ENCODE measurements around the gene UPF3A.
"Not testable (repeated sequence)": the region's sequence is repeated elsewhere in the genome, so short reads cannot be mapped to it uniquely, and the experiment has no call there.

UPF3A gene

DNA sequence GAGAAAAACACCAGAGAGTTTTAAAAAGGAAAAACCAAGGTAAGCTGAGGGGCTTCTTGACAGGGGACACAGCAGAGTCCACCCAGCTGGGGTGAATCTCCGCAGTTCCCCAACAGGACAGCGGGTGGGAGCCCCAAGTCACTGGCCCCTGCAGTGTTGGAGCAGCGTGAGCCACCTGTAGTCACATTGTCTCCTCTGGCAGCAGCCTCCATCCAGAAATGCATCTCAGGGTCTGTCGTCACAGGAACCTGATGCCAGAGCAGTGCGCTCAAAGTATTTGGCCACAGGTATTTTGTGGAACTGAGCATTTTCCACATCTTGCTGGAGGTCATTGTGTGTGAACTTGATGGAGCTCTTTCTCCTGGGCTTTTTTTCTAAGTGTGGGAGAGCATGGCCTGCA is 57.6 kb downstream of the UPF3A start:
- Histone ChIP-seq H3K4me3 (ENCODE audit: low read length) (no peak overlapping the region), H3K4me1 (ENCODE audit: insufficient read depth, low read length) (peaks cover 2% of the 10 kb centered on the region; the same call in 1 of the 2 replicates), H3K9ac (ENCODE audit: low read depth, low read length) (no peak overlapping the region), H3K9me3 (ENCODE audit: insufficient read depth, low read depth, low read length) (no peaks in the 10 kb centered on the region; the same call in 1 of the 2 replicates), H3K27me3 (ENCODE audit: insufficient read depth, low read length) (no peaks in the 10 kb centered on the region), H3K27ac (ENCODE audit: low read depth, low read length) (no peak overlapping the region), H3K36me3 (ENCODE audit: insufficient read depth, low read length) (no peaks in the 10 kb centered on the region)
- WGBS, result 90% methylated on average over 5 of the region's 5 CpGs

DNA sequence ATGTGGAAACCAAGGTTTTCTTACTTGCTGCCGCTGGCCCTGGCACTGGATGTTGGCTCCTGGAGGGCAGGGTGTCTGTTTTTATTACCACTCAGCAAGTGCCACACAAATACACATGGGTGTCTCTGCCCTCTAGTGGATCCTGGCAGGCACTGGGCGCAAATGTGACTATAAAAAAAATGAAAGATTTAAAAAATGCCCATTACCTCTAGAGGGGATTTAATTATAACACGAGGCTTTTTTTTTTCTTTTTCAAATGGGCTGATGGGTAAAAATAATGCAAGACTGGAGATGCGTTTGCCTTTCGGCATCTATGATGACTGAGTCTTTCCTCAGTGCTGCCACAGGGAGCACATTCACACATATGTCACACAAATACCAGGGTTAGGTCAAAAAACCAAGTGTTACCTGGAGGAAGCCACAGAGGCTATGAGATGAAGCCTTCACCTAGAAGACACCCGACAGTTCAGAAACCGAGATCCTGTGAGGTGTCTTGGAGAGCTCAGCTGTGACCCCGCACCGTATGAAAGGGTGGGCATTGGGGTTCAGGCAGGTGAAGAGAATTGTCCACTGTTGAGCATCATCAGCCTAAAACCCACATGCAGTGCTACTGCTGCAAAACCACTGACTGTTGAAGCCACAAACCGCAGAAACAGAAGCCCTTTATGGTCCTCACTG is 58.6 kb downstream of the UPF3A start:
- H3K4me1 ChIP-seq (ENCODE audit: insufficient read depth, low read length), result no peaks in the 10 kb centered on the region
- no peak overlapping the region for H3K27ac ChIP-seq (ENCODE audit: low read depth, low read length)
- no peaks in the 10 kb centered on the region; the same call in 1 of the 2 replicates for H3K9me3 ChIP-seq (ENCODE audit: insufficient read depth, low read depth, low read length)
- no peaks in the 10 kb centered on the region for H3K27me3 ChIP-seq (ENCODE audit: insufficient read depth, low read length)
- no peak overlapping the region for H3K4me3 ChIP-seq (ENCODE audit: low read length)
- no peak overlapping the region for H3K9ac ChIP-seq (ENCODE audit: low read depth, low read length)
- no peaks in the 10 kb centered on the region for H3K36me3 ChIP-seq (ENCODE audit: insufficient read depth, low read length)
- WGBS, result 81% methylated on average over 9 of the region's 10 CpGs

DNA sequence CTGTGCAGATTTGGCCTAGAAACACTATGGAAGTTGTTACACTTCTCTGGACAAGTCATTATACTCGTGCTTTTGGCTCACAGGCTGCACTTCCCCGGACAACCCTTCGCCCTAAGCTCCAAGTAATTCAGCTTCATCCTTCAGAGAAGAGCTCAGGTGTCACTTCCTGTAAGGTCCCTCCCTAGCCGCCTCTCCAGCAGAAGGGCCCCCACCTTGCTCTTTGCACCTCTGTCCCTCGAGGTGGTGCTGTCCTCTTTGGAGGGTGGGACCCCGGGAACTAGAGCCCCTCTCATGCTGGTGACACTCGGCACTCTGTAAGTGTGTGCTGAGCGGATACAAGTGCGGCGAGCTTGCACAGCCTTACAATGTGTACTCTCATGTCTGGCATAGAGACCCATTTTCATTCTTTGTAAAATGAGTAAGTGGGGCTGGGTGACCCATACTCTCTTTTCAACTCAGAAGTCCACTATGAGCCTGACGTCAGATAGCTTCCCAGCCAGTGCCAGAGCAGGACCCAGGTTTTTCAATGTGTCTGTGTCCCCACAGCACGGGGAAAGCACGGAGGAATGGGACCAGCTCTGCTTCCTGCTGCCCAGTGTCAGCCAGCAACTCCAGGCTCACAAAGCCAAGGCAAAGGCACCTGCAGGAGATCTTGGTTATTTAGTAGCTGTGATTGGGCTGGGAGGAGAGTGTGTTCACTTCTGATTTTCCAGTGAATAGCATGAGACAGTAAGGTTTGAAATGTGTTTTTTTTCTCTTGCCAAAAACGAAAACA is 59.8 kb downstream of the UPF3A start:
- Histone ChIP-seq H3K4me1 (ENCODE audit: insufficient read depth, low read length) (no peaks in the 10 kb centered on the region), H3K27ac (ENCODE audit: low read depth, low read length) (no peak overlapping the region), H3K36me3 (ENCODE audit: insufficient read depth, low read length) (no peaks in the 10 kb centered on the region), H3K9me3 (ENCODE audit: insufficient read depth, low read depth, low read length) (no peaks in the 10 kb centered on the region; the same call in 1 of the 2 replicates), H3K27me3 (ENCODE audit: insufficient read depth, low read length) (no peaks in the 10 kb centered on the region), H3K9ac (ENCODE audit: low read depth, low read length) (no peak overlapping the region), H3K4me3 (ENCODE audit: low read length) (no peak overlapping the region)
- WGBS, result 80% methylated on average over 13 of the region's 14 CpGs

DNA sequence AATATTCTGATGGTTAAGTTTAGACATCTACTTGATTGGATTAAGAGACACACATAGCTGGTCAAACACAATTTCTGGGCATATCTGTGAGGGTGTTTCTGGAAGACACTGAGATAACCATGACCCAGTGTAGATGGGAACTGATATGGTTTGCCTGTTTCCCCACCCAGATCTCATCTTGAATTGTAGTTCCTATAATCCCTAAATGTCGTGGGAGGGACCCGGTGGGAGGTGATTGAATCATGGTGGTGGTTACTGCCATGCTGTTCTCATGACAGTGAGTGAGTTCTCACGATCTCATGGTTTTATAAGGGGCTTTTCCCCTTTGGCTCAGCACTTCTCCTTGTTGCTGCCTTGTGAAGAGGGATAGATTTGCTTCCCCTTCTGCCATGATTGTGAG is 65.9 kb downstream of the UPF3A start:
- H3K27me3 ChIP-seq (ENCODE audit: insufficient read depth, low read length); H3K9ac ChIP-seq (ENCODE audit: low read depth, low read length); H3K9me3 ChIP-seq (ENCODE audit: insufficient read depth, low read depth, low read length); H3K27ac ChIP-seq (ENCODE audit: low read depth, low read length); H3K4me3 ChIP-seq (ENCODE audit: low read length); H3K4me1 ChIP-seq (ENCODE audit: insufficient read depth, low read length); H3K36me3 ChIP-seq (ENCODE audit: insufficient read depth, low read length): not testable (repeated sequence)
- WGBS, result 71% methylated on average over 3 of the region's 3 CpGs

DNA sequence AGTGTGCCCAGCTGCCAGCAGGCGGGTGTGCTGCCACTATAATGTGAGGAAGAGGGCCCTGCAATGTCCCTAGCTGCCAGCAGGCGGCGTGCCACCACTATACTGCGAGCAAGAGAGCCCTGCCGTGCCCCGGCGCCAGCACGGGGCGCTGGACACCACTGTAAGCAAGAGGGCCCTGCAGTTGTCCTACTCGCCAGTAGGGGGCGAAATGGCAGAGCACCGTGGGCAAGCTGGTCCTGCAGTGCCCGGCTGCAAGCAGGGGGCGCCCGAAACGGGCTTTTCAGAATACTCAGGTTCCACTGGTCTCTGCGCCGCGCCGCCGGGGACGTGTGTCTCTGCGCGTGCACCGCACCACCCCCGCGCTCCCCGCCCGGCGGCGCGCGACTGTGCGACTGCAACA is 71.4 kb downstream of the UPF3A start:
- H3K27me3 ChIP-seq (ENCODE audit: insufficient read depth, low read length); H3K9me3 ChIP-seq (ENCODE audit: insufficient read depth, low read depth, low read length); H3K4me3 ChIP-seq (ENCODE audit: low read length); H3K4me1 ChIP-seq (ENCODE audit: insufficient read depth, low read length); H3K36me3 ChIP-seq (ENCODE audit: insufficient read depth, low read length); H3K9ac ChIP-seq (ENCODE audit: low read depth, low read length); H3K27ac ChIP-seq (ENCODE audit: low read depth, low read length): not testable (repeated sequence)
- 90% methylated on average over 33 of the region's 34 CpGs for WGBS

DNA sequence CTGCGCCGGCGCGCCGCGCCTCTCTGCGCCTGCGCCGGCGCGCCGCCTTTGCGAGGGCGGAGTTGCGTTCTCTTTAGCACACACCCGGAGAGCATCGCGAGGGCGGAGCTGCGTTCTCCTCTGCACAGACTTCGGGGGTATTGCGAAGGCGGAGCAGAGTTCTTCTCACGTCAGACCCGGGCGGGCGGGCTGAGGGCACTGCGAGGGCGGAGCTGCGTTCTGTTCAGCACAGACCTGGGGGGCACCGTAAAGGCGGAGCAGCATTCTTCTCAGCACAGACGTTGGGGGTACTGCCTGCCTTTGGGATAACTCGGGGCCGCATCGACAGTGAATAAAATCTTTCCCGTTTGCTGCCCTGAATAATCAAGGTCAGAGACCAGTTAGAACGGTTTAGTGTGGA is 72.0 kb downstream of the UPF3A start:
- 95% methylated on average over 37 of the region's 38 CpGs for WGBS
- not testable (repeated sequence) for H3K9ac ChIP-seq (ENCODE audit: low read depth, low read length); H3K27me3 ChIP-seq (ENCODE audit: insufficient read depth, low read length); H3K4me1 ChIP-seq (ENCODE audit: insufficient read depth, low read length); H3K27ac ChIP-seq (ENCODE audit: low read depth, low read length); H3K9me3 ChIP-seq (ENCODE audit: insufficient read depth, low read depth, low read length); H3K36me3 ChIP-seq (ENCODE audit: insufficient read depth, low read length); H3K4me3 ChIP-seq (ENCODE audit: low read length)

Measured in HUES64 (cell line).